Trophoblast cell (in vitro differentiated cells and primary cell): ENCODE data around the gene FBXO48.

Experiments
- DNase-seq, 2 donors: peaks; one replicate each; pipeline ENCODE4 v3.0.0-alpha.2; 2016
- H2AFZ ChIP-seq: 2 replicates; pipeline ENCODE4 v1.6.1; 2013; ENCODE audit warnings: low read length, moderate library complexity, mild to moderate bottlenecking; ENCODE audit not compliant: insufficient read depth, poor library complexity
- H2AK5ac ChIP-seq: 2 replicates; pipeline ENCODE4 v1.6.1; 2013; ENCODE audit warnings: mild to moderate bottlenecking, low read length
- H2BK120ac ChIP-seq: 2 replicates; pipeline ENCODE4 v1.6.1; 2013; ENCODE audit warnings: low read length, mild to moderate bottlenecking, moderate library complexity; ENCODE audit not compliant: insufficient read depth, poor library complexity
- H2BK12ac ChIP-seq: 2 replicates; pipeline ENCODE4 v1.6.1; 2013; ENCODE audit warnings: mild to moderate bottlenecking, low read length, moderate library complexity
- H2BK5ac ChIP-seq: 2 replicates; pipeline ENCODE4 v1.6.1; 2013; ENCODE audit warnings: low read length, low read depth, moderate library complexity, mild to moderate bottlenecking; ENCODE audit not compliant: poor library complexity
- H3K14ac ChIP-seq: 2 replicates; pipeline ENCODE4 v1.6.1; 2013; ENCODE audit warnings: mild to moderate bottlenecking, low read length
- H3K18ac ChIP-seq: 2 replicates; pipeline ENCODE4 v1.6.1; 2013; ENCODE audit warnings: mild to moderate bottlenecking, low read length
- H3K23ac ChIP-seq: 2 replicates; pipeline ENCODE4 v1.6.1; 2013; ENCODE audit warnings: low read length
- H3K27ac ChIP-seq: 2 replicates; pipeline ENCODE4 v1.5.1; 2013; ENCODE audit warnings: low read depth, mild to moderate bottlenecking, inconsistent platforms, low read length, moderate library complexity
- H3K27me3 ChIP-seq: 2 replicates; pipeline ENCODE4 v1.6.1; 2013; ENCODE audit warnings: inconsistent platforms, mild to moderate bottlenecking, low read length, moderate library complexity; ENCODE audit not compliant: insufficient read depth
- H3K36me3 ChIP-seq, 2 experiments: 1 replicate in 1 of 2; 2 replicates in 1 of 2; pipeline ENCODE4 v1.6.1; 2013; ENCODE audit warnings: low read length in 2 of 2, mild to moderate bottlenecking in 2 of 2, moderate library complexity in 1 of 2; ENCODE audit not compliant: insufficient read depth in 2 of 2, control insufficient read depth in 1 of 2
- H3K4ac ChIP-seq: 2 replicates; pipeline ENCODE4 v1.6.1; 2013; ENCODE audit warnings: low read depth, mild to moderate bottlenecking, low read length, moderate library complexity
- H3K4me1 ChIP-seq, 2 experiments: 1 replicate in 1 of 2; 2 replicates in 1 of 2; pipeline ENCODE4 v1.6.1; 2013; ENCODE audit warnings: low read length in 2 of 2, mild to moderate bottlenecking in 2 of 2, moderate library complexity in 1 of 2; ENCODE audit not compliant: insufficient read depth in 2 of 2, control insufficient read depth in 1 of 2
- H3K4me2 ChIP-seq: 2 replicates; pipeline ENCODE4 v1.6.1; 2013; ENCODE audit warnings: inconsistent platforms, mild to moderate bottlenecking, low read length, moderate library complexity
- H3K4me3 ChIP-seq: 2 replicates; pipeline ENCODE4 v1.5.1; 2013; ENCODE audit warnings: mild to moderate bottlenecking, low read depth, low read length, inconsistent platforms
- H3K79me1 ChIP-seq: one replicate; pipeline ENCODE4 v1.6.1; 2013; ENCODE audit warnings: low read length
- H3K79me2 ChIP-seq: 2 replicates; pipeline ENCODE4 v1.6.1; 2013; ENCODE audit warnings: low read length, mild to moderate bottlenecking; ENCODE audit not compliant: control insufficient read depth, insufficient read depth, poor library complexity
- H3K9ac ChIP-seq: 2 replicates; pipeline ENCODE4 v1.6.1; 2013; ENCODE audit warnings: mild to moderate bottlenecking, low read length
- H3K9me3 ChIP-seq: 2 replicates; pipeline ENCODE4 v1.6.1; 2013; ENCODE audit warnings: low read depth, mild to moderate bottlenecking, control low read depth, inconsistent platforms, low read length; ENCODE audit not compliant: insufficient read depth
- H4K12ac ChIP-seq: 2 replicates; pipeline ENCODE4 v1.6.1; 2013; ENCODE audit warnings: low read depth, mild to moderate bottlenecking, low read length, moderate library complexity
- H4K8ac ChIP-seq: 2 replicates; pipeline ENCODE4 v1.6.1; 2013; ENCODE audit warnings: low read depth, mild to moderate bottlenecking, low read length, moderate library complexity
- H4K91ac ChIP-seq: one replicate; pipeline ENCODE4 v1.6.1; 2013; ENCODE audit warnings: low read depth, mild to moderate bottlenecking, low read length, moderate library complexity
- WGBS: extraction: QIAGEN DNeasy Blood & Tissue Kit; methylation state at CpG from one replicate; pipeline ENCODE4 v1.1.7; 2013; ENCODE audit warnings: missing lambda C conversion rate; ENCODE audit not compliant: insufficient read length, insufficient coverage; ENCODE audit errors: extremely low coverage; 5-methylcytosine and 5-hydroxymethylcytosine counted together

Gene FBXO48

DNA sequence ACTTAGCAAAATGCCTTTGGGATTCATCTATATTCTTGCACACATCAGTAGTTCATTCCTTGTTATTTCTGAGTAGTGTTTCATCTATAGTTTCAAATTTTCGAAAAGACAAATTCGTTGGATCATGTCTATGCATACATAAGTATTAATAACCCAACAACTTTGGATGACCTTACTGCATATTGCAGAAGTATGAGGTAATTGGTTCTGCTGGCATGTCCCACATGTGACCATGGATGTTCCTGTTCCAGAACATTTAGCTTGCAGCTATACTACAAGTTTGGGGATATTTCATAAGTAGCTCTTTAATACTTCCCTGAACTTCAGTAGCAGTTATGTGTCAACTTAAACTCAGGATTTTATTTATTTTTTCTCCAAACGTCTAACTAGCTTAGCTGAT lies 45.2 kb upstream of the FBXO48 start:
- no peak for DNase-seq
- no CpG with 5 or more reads among the region's 3 CpGs for WGBS
- no peak overlapping the region for H4K91ac ChIP-seq

GRCh38 chr2:68506170-68506569 lies 39.1 kb upstream of the FBXO48 start:
- Histone ChIP-seq H3K27ac (no peak overlapping the region), H4K8ac (no peak overlapping the region), H3K23ac (no peak overlapping the region), H3K79me2 (no peaks in the 10 kb centered on the region), H3K36me3 (no peaks in the 10 kb centered on the region), H2BK5ac (no peak overlapping the region), H3K9ac (no peak overlapping the region), H3K4me2 (no peak overlapping the region), H3K27me3 (no peaks in the 10 kb centered on the region), H3K9me3 (no peaks in the 10 kb centered on the region), H3K4ac (no peak overlapping the region), H3K18ac (no peak overlapping the region), H3K4me3 (no peak overlapping the region), H3K79me1 (no peaks in the 10 kb centered on the region), H2BK120ac (no peak overlapping the region), H2AK5ac (no peak overlapping the region), H4K12ac (no peak overlapping the region), H3K4me1 (no peaks in the 10 kb centered on the region), H2AFZ (no peak overlapping the region), H4K91ac (no peak overlapping the region), H2BK12ac (no peak overlapping the region), H3K14ac (no peak overlapping the region)
- no CpG with 5 or more reads among the region's 3 CpGs for WGBS
- DNase-seq, result no peak

More for the DNA sequence above, 45.2 kb upstream of the FBXO48 start:
- Histone ChIP-seq H2AK5ac (no peak overlapping the region), H3K14ac (no peak overlapping the region), H3K4ac (no peak overlapping the region), H3K23ac (no peak overlapping the region), H2BK12ac (no peak overlapping the region), H3K27ac (no peak overlapping the region), H3K79me1 (no peaks in the 10 kb centered on the region), H4K12ac (no peak overlapping the region), H3K18ac (no peak overlapping the region), H2BK5ac (no peak overlapping the region), H3K36me3 (no peaks in the 10 kb centered on the region), H3K4me3 (no peak overlapping the region), H3K4me2 (no peak overlapping the region), H3K9me3 (no peaks in the 10 kb centered on the region), H3K9ac (no peak overlapping the region), H2AFZ (no peak overlapping the region), H2BK120ac (no peak overlapping the region), H3K27me3 (no peaks in the 10 kb centered on the region), H4K8ac (no peak overlapping the region), H3K4me1 (no peaks in the 10 kb centered on the region), H3K79me2 (no peaks in the 10 kb centered on the region)

DNA sequence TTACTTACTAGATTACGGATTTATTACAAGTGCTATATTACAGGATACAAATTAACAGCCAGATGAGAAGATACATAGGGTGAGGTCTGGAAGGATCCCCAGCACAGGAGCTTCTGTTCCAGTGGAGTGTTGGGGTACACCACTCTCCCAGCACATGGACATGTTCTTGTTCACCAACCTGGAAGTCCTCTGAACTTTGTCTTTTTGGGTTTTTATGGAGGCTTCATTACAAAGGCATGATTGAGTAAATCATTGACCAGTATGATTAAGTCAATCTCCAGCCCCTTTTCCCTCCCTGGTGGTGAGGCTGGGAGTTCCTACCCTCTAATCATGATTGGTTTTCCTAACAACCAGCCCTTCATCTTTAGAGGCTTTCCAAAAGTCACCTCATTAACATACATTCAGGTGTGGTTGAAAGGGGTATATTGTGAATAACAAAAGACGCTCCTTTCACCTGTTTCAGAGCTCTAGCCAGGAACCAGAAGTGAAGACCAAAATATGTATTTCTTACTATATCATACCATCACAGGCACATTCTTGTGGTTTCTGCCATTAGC lies 38.6 kb upstream of the FBXO48 start:
- no peaks in the 10 kb centered on the region for H3K27me3 ChIP-seq
- H3K4me1 ChIP-seq, result no peaks in the 10 kb centered on the region
- no peak overlapping the region for H3K18ac ChIP-seq
- no CpG with 5 or more reads among the region's 2 CpGs for WGBS
- no peak overlapping the region for H2BK5ac ChIP-seq
- H2BK120ac ChIP-seq, result no peak overlapping the region
- no peaks in the 10 kb centered on the region for H3K36me3 ChIP-seq
- H3K79me1 ChIP-seq, result no peaks in the 10 kb centered on the region
- H4K12ac ChIP-seq, result no peak overlapping the region
- no peak overlapping the region for H3K4me3 ChIP-seq
- H3K9ac ChIP-seq, result no peak overlapping the region
- no peak overlapping the region for H4K91ac ChIP-seq
- H2BK12ac ChIP-seq, result no peak overlapping the region
- no peak overlapping the region for H3K23ac ChIP-seq
- H3K79me2 ChIP-seq, result no peaks in the 10 kb centered on the region
- no peak overlapping the region for H2AFZ ChIP-seq
- H3K27ac ChIP-seq, result no peak overlapping the region
- H3K4me2 ChIP-seq, result no peak overlapping the region
- H3K14ac ChIP-seq, result no peak overlapping the region
- H4K8ac ChIP-seq, result no peak overlapping the region
- no peak overlapping the region for H2AK5ac ChIP-seq
- no peaks in the 10 kb centered on the region for H3K9me3 ChIP-seq
- DNase-seq, result no peak
- H3K4ac ChIP-seq, result no peak overlapping the region

GRCh38 chr2:68501768-68502167 lies 34.7 kb upstream of the FBXO48 start:
- Histone ChIP-seq H3K4me2 (no peak overlapping the region), H2BK12ac (no peak overlapping the region), H3K79me1 (no peaks in the 10 kb centered on the region), H2AFZ (no peak overlapping the region), H3K9ac (no peak overlapping the region), H2BK120ac (no peak overlapping the region), H3K27ac (no peak overlapping the region), H4K12ac (no peak overlapping the region), H3K9me3 (no peaks in the 10 kb centered on the region), H3K23ac (no peak overlapping the region), H3K4me1 (no peaks in the 10 kb centered on the region), H2AK5ac (no peak overlapping the region), H2BK5ac (no peak overlapping the region), H3K4me3 (no peak overlapping the region), H3K18ac (no peak overlapping the region), H4K8ac (no peak overlapping the region), H3K27me3 (no peaks in the 10 kb centered on the region), H3K14ac (no peak overlapping the region), H3K4ac (no peak overlapping the region), H3K79me2 (no peaks in the 10 kb centered on the region), H3K36me3 (no peaks in the 10 kb centered on the region), H4K91ac (no peak overlapping the region)
- no peak for DNase-seq
- WGBS, result no CpG with 5 or more reads among the region's 5 CpGs
